T-helper 2 cell treated with Interferon-gamma antibody and Interleukin-4, amounts not matched to agents 100 ng/mL and 5 ng/mL, for 36 hours (primary cell): ENCODE data around the gene JMJD1C. TPM values are rescaled to one million over a fixed set of nuclear protein-coding genes. Genes with fewer than 3 reads are reported as not detected.
"Not testable (repeated sequence)": the region's sequence is repeated elsewhere in the genome, so short reads cannot be mapped to it uniquely, and the experiment has no call there.

ENCODE experiments used
- intact Hi-C: fragments of 100-400 bp; cut with micrococcal nuclease; formaldehyde crosslinking; loops from one replicate; pipeline ENCODE4 v1.15.1; 2023
- total RNA-seq: library from RNA; stranded (reverse); gene quantifications from 2 replicates; pipeline ENCODE4 v1.2.3, GENCODE V29; 2022

JMJD1C gene, protein sequence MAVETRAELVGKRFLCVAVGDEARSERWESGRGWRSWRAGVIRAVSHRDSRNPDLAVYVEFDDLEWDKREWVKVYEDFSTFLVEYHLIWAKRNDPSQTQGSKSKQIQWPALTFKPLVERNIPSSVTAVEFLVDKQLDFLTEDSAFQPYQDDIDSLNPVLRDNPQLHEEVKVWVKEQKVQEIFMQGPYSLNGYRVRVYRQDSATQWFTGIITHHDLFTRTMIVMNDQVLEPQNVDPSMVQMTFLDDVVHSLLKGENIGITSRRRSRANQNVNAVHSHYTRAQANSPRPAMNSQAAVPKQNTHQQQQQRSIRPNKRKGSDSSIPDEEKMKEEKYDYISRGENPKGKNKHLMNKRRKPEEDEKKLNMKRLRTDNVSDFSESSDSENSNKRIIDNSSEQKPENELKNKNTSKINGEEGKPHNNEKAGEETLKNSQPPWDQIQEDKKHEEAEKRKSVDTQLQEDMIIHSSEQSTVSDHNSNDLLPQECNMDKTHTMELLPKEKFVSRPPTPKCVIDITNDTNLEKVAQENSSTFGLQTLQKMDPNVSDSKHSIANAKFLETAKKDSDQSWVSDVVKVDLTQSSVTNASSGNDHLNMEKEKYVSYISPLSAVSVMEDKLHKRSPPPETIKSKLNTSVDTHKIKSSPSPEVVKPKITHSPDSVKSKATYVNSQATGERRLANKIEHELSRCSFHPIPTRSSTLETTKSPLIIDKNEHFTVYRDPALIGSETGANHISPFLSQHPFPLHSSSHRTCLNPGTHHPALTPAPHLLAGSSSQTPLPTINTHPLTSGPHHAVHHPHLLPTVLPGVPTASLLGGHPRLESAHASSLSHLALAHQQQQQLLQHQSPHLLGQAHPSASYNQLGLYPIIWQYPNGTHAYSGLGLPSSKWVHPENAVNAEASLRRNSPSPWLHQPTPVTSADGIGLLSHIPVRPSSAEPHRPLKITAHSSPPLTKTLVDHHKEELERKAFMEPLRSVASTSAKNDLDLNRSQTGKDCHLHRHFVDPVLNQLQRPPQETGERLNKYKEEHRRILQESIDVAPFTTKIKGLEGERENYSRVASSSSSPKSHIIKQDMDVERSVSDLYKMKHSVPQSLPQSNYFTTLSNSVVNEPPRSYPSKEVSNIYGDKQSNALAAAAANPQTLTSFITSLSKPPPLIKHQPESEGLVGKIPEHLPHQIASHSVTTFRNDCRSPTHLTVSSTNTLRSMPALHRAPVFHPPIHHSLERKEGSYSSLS (N-terminal part only)
- total RNA-seq = 41.3 and 43.3 TPM in 2 replicates

DNA sequence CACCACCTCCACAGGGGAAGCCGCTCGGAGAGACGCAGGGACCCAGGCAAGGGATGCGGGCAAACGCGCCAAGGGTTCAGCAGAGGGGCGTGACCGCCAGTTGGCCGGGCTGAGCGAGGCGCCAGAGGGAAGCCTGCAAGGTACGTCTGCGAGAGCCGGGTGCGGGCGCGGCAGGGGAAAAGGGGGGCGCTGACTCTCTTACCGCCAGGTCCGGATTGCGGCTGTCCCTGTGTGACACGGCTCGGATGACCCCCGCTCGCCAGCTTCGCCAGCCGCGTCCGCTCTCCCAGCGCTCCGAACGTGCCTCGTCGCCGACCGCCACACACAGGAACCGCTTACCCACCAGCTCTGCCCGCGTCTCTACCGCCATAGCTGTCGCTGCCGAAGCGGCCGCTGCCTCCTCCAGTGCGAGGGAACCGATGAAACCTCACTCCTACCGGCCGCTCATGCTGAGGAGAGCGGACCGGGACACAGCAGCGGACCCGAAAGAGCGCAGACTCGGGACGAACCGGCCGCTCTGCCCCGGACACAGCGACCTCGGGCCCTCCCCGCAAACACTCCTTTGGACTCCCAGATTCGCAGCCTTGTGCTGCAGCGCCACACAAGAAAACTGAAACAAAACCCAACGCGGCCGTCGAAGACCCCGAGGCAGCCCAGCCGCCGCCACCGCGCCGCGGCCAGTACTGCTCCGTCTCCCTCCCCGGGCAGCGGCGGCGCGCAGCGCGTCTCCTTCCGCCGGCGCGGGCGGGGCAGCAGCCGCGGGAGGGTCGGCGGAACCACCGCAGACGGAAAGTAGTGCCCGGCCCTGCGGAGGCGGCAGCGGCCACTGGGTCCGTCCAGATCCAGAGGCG lies at the start of gene JMJD1C:
TSS of gene JMJD1C (minus strand) at position 685 of the 851 bp plus-strand sequence. CDS start at position 370, 315 bp downstream.
- intact Hi-C loops = loop anchor here (1.0 to 2.0 kb wide), 4 partner anchors 57 to 249 kb away; no protein-coding TSS in a partner anchor

DNA sequence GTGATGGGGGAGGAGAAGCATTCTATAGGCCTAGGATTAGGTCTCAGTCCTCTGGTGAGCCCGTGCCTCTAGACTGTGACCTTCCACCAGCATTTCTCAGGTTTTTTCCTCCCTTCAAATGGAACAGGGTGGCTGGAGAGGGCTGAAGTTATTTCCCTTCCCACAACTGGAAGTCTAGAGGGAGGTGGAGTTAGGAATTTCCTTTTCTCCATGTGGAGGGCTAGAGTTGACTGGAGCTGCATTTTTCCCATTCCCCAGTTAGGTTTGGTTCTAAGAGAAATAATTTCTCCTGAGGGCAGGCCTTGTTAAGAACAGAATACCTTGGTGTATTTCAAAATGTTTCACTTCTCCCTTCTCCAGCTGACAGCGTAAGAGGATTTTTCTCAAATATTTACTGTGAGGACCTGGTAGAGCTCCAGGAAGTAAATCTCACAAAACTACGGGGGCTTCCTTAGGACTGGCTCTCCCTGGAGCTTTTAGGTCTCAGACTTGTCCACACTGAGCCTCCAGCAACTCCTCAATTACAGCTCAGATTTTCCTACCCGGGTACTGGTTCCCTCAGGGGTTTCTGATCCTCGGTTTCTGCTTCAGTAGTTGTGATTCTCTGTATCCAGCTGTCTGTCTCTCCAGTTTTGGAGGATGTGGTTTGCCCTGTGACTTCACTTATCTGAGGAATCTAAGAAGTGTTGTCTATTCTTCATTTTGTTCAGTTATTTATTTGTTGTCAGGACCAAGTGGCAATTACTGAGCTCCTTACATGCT lies 49.4 kb upstream of the JMJD1C start:
- intact Hi-C loops = no loop called here

DNA sequence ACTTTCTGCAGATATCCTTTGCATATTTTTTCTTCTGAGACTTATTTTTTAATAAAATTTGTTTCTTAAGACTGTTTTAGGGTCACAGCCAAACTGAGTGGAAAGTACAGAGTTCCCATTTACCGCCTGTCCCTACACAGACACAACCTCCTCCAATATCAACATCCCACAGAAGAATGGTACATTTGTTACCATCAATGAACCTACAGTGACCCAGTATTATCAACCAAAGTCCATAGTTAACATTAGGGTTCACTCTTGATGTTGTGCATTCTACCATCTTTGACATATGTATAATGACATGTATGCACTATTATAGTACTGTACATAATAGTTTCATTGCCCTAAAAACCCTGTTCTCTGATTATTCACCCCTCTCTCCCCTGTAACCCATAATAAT lies 40.8 kb upstream of the JMJD1C start:
- intact Hi-C loops = no loop called here

DNA sequence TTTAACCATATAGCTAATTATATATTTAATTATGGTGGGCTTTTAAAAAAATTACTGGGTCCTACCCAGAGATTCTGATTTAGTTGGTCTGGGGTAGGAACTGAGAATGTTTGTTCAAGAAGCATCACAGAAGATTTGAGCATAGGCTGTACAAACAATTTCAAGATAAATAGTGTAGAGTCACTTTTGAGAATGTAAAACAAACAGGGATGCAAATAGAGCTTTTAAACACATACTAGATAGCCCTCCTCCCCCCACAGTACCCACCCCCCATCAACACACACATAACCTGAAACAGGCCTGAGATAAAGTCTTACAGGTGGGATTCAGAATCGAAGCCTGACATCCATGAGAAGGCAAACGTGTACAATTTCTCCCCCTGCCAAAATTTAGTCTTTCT lies 39.8 kb upstream of the JMJD1C start:
- intact Hi-C loops = no loop called here

DNA sequence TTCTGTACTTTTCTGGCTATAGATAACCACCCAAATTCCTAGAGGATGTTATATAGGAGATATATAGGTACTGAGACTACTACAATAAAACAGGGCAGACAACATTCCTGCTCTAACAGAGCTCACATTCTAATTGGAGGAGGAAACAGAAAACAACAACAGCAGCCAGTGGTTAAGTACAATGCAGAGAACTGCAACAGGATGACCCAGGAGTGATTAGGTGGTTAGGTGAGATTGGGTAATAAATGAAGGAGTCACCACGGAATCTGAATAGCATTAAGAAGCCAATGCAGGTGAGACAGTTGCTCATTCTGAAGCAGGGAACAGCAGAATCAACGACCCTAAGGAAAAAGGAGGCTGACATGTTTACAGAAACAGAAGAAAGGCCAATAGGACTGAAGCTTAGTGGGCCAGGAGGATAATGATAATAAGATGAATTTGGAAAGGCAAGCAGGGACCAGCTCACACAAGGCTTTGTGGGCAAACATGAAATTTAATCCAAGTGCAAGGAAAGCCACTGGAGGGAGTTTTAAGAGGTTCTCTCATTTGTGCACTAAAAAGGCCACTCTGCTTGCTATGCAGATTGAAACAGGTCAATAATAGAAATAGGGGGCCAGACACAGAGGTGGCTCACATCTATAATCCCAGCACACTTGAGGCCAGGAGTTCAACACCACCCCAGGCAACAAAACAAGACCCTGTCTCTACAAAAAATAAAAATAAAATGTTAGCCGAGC lies 38.5 kb upstream of the JMJD1C start:
- intact Hi-C loops = no loop called here

DNA sequence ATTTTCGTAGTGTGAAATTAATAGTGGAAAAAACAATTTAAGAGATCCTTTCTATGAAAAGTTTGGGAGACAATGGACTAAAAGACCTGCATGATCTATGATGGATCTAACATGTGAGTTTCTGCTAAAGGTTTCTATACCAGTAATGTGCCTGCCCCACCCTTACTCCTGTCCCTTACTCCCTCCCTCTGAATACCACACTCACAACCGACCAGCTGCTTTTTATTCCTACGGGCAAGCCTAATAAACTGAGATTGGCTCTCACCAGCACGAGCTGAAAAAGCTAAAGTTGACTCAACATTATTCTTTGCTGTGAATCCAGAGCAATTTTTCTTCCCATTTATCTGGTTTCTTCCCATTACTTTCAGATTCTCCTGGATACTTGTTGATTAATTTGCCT lies 37.6 kb upstream of the JMJD1C start:
- intact Hi-C loops = no loop called here

DNA sequence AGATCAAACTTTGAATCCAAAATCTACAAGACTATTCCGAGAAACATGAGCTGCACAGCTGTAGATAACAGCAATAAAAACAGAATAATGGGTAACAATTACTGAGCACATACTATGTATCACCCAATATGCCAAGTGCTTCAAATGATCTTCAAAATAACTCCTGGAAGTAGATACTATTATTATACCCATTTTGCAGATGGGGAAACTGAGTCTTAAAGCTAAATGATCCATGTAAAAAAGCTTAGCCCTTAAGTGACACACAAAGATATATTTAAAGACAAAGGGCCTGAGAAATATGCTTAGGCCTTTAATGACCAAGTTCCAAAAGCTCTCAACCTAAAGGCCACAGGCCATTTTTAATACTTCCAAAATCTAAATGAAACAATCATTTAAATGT lies 37.1 kb upstream of the JMJD1C start:
- intact Hi-C loops = no loop called here

DNA sequence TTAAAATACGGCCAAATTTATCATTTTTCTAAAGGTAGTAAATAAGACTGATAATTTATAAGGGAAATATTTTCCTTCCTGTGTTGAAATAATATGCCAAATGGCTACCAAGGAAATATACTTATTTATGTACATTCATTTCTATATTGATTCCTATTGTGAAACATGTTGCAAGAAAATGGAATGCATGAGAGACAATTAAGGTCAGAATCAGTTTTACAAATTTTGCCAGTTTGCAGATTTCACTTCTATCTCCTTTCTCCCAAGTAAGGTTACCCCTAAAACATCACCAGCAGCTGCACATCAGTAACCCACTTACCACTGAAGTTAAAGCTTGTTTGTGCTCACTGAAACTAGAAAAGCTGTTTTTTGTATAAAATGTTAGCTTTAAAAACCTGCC lies 36.2 kb upstream of the JMJD1C start:
- intact Hi-C loops = no loop called here

DNA sequence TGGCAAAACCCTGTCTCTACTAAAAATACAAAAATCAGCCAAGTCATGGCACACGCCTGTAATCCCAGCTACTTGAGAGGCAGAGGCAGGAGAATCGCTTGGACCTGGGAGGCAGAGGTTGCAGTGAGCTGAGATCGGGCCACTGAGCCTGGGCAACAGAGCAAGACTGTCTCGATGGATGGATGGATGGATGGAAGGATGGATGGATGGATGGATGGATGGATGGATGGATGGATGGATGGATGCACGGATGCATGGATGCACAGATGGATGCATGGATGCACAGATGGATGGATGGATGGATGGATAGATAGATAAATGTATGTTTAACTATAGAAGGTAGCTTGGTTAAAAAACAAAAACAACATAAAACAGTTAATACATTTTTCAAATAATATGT lies 34.8 kb upstream of the JMJD1C start:
- intact Hi-C loops = not testable (repeated sequence)

DNA sequence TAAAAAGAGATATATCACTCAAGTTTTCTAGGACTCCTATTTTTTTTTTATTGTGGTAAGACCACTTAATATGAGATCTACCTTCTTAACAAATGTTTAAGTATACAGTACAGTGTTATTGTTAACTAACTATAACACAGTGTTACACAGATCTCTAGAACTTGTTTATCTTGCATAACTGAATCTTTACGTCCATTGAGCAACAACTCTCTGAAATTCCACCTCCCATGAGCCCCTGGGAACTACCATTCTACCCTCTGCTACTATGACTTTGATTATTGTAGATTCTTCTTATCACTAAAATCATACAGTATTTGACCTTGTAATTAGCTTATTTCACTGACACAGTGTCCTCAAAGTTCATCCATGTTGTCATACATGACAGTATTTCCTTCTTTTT lies 32.9 kb upstream of the JMJD1C start:
- intact Hi-C loops = no loop called here

DNA sequence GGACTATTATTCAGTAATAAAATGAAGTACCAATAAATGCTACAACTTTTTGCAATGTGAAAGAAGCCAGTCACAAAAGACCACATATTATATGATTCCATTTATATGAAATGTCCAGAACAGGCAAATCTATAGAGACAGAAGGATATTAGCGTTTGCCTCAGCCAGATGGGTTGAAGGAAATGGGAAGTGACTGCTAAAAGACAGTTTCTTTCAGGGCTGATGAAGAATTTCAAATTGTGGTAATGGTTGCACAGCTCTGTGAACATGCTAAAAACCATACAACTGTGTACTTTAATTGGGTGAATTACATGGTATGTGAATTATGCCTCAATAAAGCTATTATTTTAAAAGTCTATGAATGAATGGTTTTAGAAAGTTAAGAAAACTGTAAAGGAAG lies 31.5 kb upstream of the JMJD1C start:
- intact Hi-C loops = no loop called here

DNA sequence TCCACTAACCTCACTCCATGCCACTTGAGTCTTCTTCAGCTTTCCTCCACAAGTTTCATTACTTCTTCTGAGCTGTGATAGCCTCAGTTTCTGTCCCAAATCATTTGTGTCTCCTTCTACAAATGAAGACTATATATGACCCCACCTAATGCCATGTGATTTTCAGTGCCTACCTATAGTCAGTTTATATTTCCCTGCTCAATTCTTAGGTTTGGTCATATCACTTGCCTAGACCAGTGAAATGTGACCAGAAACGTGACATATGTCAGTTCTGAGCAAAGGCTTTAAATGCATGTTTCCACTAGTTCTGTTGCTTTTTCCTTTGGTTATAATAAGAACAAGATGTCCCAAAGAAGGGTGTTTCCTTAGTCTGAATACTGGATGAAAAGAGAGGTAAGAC lies 30.8 kb upstream of the JMJD1C start:
- intact Hi-C loops = no loop called here

DNA sequence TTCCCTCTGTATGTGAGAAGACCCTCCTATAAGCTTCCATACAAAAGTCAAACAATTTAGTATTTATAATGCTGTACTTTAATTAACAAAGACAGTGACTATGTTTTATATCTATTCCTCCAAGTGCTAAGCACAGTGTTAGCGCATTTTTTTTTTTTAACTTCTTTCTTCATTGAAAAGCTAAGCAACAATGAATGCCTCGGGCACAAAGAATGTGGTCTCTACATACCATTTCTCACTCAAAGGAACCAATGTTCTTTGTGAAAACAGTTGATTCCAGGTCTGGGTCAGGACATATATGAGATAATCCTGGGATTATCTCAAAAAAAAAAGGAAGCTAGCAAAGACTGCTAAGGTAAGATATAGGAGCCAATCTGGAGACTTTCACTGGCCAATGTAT lies 29.2 kb upstream of the JMJD1C start:
- intact Hi-C loops = no loop called here

DNA sequence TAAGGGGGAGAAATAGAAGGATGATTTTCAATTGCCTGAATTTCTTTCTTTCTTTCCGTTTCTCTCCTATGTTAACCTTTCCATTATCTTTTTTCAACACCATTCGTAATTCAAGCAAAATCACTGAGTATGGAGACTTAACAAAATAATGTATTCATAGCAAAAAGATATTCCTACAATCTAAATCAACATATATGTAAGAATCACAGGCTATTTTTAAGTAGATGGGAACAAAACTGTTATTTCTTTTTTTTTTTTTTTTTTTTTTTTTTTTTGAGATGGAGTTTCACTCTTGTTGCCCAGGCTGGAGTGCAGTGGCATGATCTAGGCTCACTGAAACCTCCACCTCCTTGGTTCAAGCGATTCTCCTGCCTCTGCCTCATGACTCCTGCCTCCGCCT lies 27.2 kb upstream of the JMJD1C start:
- intact Hi-C loops = no loop called here

DNA sequence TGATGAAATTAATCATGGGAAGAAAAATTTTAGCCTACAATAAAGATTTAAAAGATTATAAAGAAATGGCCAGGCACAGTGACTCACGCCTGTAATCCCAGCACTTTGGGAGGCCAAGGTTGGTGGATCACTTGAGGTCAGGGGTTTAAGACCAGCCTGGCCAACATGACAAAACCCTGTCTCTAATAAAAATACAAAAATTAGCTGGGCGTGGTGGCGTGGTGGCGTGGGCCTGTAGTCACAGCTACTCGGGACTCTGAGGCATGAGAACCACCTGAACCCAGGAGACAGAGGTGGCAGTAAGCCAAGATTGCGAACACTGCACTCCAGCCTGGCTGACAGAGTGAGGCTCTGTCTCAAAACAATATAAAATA lies 26.5 kb upstream of the JMJD1C start:
- intact Hi-C loops = not testable (repeated sequence)

DNA sequence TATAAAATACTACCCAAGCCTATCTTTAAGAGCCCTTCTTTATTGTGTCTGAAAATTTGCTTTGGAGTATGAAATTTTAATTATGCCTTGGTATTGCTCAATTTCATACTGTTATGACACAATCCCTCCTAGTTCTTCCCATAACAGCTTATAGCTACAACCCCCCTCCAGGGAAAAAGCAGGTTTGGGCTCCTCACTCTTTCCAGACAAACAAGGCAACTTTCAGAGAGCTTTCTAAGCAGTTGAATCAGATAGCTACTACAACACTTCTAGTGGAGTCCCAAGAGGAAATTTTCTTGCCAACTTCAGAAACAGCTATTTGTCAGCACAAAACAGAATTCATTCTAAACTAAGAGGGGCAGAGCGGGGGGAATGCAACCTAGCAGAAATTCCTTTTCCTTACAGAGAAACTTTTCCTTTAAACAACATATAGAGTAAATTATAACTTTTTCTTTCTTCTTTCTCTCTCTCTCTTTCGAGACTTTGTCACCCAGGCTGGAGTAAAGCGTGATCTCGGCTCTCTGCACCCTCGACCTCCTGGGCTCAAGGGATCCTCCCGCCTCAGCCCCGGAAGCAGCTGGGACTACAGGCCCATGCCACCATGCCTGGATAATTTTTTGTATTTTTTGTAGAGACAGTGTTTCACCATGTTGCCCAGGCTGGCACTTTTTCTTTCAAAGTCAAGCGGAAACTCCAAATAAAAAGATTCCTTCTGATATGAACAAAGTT lies 26.0 kb upstream of the JMJD1C start:
- intact Hi-C loops = no loop called here

DNA sequence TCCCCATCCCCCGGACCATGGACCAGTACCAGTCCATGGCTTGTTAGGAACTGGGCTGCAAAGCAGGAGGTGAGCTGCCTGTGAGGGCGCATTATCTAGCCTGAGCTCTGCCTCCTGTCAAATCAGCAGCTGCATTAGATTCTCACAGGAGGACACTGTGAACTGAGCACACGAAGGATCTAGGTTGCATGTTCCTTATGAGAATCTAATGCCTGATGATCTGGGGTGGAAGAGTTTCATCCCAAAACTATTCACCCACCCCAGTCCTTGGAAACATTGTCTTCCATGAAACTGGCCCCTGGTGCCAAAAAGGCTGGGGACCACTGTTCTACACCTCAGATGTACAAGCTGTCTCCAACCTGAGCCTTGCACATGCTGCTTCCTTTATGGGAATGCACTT lies 24.1 kb upstream of the JMJD1C start:
- intact Hi-C loops = no loop called here

DNA sequence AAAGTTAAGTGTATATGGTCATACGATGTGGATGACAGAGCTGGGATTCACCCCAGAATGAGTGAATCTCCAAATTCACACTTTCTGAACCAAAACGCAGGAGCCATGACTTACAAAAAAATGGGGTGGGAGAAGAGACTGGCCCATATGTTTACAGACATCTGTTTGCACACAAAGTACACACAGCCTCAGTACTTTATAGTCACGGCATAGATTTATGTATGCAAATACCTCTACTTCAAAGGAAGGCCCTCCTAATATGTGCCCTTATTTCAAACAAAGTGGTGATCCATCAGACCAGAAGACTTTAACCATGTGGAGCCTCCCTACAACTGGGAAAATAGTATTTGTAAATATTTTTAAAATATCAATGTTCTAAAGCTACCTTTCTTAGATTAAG lies 22.2 kb upstream of the JMJD1C start:
- intact Hi-C loops = no loop called here

DNA sequence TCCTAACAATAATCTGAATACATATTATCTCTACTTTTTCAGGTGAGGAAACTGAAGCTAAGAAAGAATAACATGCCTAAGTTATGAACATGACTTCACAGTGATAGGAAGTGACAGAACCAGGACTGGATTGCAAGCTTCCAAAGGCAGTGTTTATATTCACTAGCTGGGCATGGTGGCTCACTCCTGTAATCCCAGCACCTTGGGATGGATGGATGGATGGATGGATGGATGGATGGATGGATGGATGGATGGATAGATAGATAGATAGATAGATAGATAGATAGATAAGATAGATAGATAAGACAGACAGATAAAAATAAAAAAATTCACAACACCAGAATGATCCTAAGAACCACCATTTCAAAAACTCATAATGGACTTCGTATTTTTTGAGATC lies 18.2 kb upstream of the JMJD1C start:
- intact Hi-C loops = no loop called here
